DND-41 (cell line): ENCODE measurements around the gene TAPT1.

Source experiments
- EZH2 ChIP-seq: IDR thresholded peaks from 3 replicates; pipeline ENCODE4 v1.6.1; 2012; ENCODE audit warnings: borderline replicate concordance, low read depth, mild to moderate bottlenecking, moderate library complexity, low read length, inconsistent platforms; ENCODE audit not compliant: severe bottlenecking
- TF ChIP-seq, protein P1 (sequence below): IDR thresholded peaks from 2 replicates; pipeline ENCODE4 v1.5.1; 2012; ENCODE audit warnings: borderline replicate concordance, low read length, moderate library complexity, mild to moderate bottlenecking; ENCODE audit not compliant: poor library complexity, severe bottlenecking; ENCODE audit errors: extremely low read depth

DNA sequence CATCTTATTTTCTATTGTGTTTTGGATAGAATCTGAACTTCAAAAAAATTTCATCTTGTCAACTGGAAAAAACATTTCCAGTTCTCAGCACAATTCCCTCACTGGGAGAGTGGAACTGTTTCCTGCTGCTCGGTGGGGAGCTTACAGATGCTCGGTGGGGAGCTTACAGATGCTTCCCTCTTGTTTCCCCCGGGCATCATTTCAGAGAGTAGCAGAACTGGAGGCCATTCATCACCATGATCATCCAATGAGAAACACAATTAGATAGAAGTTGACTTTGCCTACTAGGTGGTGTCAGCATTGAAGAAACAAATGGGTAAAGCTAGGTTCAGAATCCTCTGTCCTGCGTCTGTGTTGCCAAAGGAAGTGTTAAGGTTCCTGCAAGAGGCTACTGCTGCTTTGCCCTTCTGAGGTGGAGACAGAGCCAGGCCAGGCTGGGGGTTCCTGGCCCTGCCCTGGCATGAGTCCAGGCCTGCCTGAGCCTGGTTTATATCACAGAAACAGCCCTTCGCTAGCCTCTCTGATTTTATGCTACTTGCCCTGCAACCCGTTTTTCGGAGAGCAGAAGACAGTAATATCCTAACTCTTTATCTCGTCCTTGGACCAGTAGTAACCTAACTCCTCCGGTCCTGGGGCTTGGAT, 70.6 kb downstream of the TAPT1 start:
- TF ChIP-seq, protein P1, sequence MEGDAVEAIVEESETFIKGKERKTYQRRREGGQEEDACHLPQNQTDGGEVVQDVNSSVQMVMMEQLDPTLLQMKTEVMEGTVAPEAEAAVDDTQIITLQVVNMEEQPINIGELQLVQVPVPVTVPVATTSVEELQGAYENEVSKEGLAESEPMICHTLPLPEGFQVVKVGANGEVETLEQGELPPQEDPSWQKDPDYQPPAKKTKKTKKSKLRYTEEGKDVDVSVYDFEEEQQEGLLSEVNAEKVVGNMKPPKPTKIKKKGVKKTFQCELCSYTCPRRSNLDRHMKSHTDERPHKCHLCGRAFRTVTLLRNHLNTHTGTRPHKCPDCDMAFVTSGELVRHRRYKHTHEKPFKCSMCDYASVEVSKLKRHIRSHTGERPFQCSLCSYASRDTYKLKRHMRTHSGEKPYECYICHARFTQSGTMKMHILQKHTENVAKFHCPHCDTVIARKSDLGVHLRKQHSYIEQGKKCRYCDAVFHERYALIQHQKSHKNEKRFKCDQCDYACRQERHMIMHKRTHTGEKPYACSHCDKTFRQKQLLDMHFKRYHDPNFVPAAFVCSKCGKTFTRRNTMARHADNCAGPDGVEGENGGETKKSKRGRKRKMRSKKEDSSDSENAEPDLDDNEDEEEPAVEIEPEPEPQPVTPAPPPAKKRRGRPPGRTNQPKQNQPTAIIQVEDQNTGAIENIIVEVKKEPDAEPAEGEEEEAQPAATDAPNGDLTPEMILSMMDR, result no peak
- no peak for TF ChIP-seq EZH2
